ENCODE results near the gene KLK4.

DNA sequence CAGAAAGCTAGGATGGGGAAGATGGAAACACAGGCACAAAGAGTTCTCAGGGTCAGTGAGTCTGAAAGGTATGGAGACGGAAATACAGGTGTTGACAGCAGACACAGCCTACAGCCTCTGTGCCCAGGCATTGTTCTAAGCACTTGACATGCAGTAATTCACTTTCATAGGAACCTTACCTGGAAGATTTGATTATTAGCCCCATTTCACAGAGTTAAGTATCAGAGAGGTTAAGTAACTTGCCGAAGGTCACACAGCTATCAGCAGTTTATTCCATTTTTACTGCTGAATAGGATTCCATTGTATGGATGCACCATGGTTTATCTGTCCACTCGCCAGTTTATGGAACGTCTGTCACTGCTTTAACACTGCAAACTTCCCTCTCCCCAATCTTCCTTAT lies 13.2 kb downstream of the KLK4 start:
- TF ChIP-seq CTCF (IDR thresholded peaks at IDR 0.05) (no peak), POLR2A (IDR thresholded peaks at IDR 0.05) (no peak)

Data from adrenal gland (tissue), 5 donors.